Astrocyte of the spinal cord (primary cell): ENCODE data around the gene RNU7-1.
A peak's percentile ranks its signal among the peaks of the same experiment; 100 is the strongest.

ENCODE experiments used
- DNase-seq: peaks from one replicate; pipeline ENCODE4 v3.0.0; 2011; ENCODE audit warnings: low read depth, low spot score
- H3K4me3 ChIP-seq: 2 replicates; pipeline ENCODE4 v1.5.1; 2011; ENCODE audit warnings: low read depth, mild to moderate bottlenecking, low read length, moderate library complexity
- CTCF ChIP-seq: IDR thresholded peaks from 2 replicates; pipeline ENCODE4 v1.5.1; 2012; ENCODE audit warnings: low read depth, mild to moderate bottlenecking, low read length, inconsistent platforms
- in situ Hi-C: cut with HindIII; loops from 2 replicates; pipeline ENCODE4 v1.10.0; 2017; ENCODE audit warnings: low sequenced_read_pairs

RNU7-1 gene

GRCh38 chr12:6946033-6946919 lies 2.7 kb downstream of the RNU7-1 start:
- no peak for DNase-seq
- in situ Hi-C loops, result no loop called here
- H3K4me3 ChIP-seq, result no peak overlapping the region
- no peak for TF ChIP-seq CTCF

- in situ Hi-C loops, result no loop called here
- DNase-seq, result no peak
- TF ChIP-seq CTCF, result no peak
- H3K4me3 ChIP-seq, result no peak overlapping the region
These were observed 3.3 kb downstream of the RNU7-1 start for GRCh38 chr12:6946920-6947374.

GRCh38 chr12:6947615-6948014 lies 4.0 kb downstream of the RNU7-1 start:
- in situ Hi-C loops, result no loop called here
- TF ChIP-seq CTCF, result no peak
- H3K4me3 ChIP-seq, result no peak overlapping the region
- no peak for DNase-seq

GRCh38 chr12:6948873-6949594 lies 5.4 kb downstream of the RNU7-1 start:
- DNase-seq, result no peak
- TF ChIP-seq CTCF, result no peak
- no peak overlapping the region for H3K4me3 ChIP-seq
- in situ Hi-C loops, result no loop called here

GRCh38 chr12:6950401-6950801 lies 6.8 kb downstream of the RNU7-1 start:
- TF ChIP-seq CTCF, result peak; percentile 21
- DNase-seq, result no peak
- in situ Hi-C loops, result no loop called here
- H3K4me3 ChIP-seq, result no peak overlapping the region

GRCh38 chr12:6950811-6951540 lies 7.4 kb downstream of the RNU7-1 start, which contains the start of gene PTPN6:
TSS of gene PTPN6 (plus strand) at chr12:6951356. CDS start at chr12:6951513, 157 bp downstream.
- in situ Hi-C loops, result no loop called here
- H3K4me3 ChIP-seq, result no peak within 1 kb of the TSS
- TF ChIP-seq CTCF, result no peak
- DNase-seq, result no peak
